ENCODE data around the gene OAS1. TPM values are rescaled to one million over a fixed set of nuclear protein-coding genes. Genes with fewer than 3 reads are reported as not detected.

The OAS1 gene
- total RNA-seq, 1 donor from 2014 or later = not detected

- no peak for DNase-seq (ENCODE audit: low read depth, low spot score)
- Mint-ChIP-seq H3K4me3 (no peak overlapping the region), H3K9me3 (no peaks in the 10 kb centered on the region), H3K27ac (ENCODE audit: unreplicated experiment) (no peak overlapping the region), H3K27me3 (ENCODE audit: low read depth) (peaks cover 78% of the 10 kb centered on the region), H3K4me1 (no peaks in the 10 kb centered on the region), H3K36me3 (ENCODE audit: low read depth) (no peaks in the 10 kb centered on the region)
- TF ChIP-seq, protein P1, sequence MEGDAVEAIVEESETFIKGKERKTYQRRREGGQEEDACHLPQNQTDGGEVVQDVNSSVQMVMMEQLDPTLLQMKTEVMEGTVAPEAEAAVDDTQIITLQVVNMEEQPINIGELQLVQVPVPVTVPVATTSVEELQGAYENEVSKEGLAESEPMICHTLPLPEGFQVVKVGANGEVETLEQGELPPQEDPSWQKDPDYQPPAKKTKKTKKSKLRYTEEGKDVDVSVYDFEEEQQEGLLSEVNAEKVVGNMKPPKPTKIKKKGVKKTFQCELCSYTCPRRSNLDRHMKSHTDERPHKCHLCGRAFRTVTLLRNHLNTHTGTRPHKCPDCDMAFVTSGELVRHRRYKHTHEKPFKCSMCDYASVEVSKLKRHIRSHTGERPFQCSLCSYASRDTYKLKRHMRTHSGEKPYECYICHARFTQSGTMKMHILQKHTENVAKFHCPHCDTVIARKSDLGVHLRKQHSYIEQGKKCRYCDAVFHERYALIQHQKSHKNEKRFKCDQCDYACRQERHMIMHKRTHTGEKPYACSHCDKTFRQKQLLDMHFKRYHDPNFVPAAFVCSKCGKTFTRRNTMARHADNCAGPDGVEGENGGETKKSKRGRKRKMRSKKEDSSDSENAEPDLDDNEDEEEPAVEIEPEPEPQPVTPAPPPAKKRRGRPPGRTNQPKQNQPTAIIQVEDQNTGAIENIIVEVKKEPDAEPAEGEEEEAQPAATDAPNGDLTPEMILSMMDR (conservative IDR thresholded peaks at IDR 0.05) = no peak
These were observed 30.3 kb upstream of the OAS1 start for GRCh38 chr12:112876506-112876905.

- DNase-seq (ENCODE audit: low read depth, low spot score) = no peak
- no peak overlapping the region for H3K4me3 Mint-ChIP-seq
- H3K9me3 Mint-ChIP-seq = no peaks in the 10 kb centered on the region
- H3K4me1 Mint-ChIP-seq = no peaks in the 10 kb centered on the region
- no peaks in the 10 kb centered on the region for H3K36me3 Mint-ChIP-seq (ENCODE audit: low read depth)
- no peak overlapping the region for H3K27ac Mint-ChIP-seq (ENCODE audit: unreplicated experiment)
- peaks cover 79% of the 10 kb centered on the region for H3K27me3 Mint-ChIP-seq (ENCODE audit: low read depth)
- TF ChIP-seq, protein P1 (conservative IDR thresholded peaks at IDR 0.05) = no peak
These were observed 29.8 kb upstream of the OAS1 start for GRCh38 chr12:112877006-112877405.

DNA sequence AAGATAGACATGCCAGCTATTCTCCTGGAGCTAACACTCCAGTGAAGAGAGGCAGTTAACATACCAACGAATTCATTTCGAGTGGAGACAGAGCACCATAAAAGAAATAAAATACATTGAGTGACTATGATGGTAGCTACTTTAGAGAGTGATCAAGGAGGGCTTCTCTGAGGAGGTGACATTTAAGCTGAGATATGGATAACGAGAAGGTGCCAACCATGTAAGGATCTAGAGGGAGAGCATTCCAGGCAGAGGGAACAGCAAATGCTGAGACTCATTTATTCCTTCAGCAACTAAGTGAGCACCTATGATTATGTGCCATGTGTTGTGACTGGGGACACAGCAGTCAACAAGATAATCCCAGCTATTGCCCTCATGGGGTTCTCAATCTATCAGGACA lies 28.3 kb upstream of the OAS1 start:
- H3K27ac Mint-ChIP-seq (ENCODE audit: unreplicated experiment) = no peak overlapping the region
- no peaks in the 10 kb centered on the region for H3K4me1 Mint-ChIP-seq
- H3K4me3 Mint-ChIP-seq = no peak overlapping the region
- H3K9me3 Mint-ChIP-seq = no peaks in the 10 kb centered on the region
- no peak for DNase-seq (ENCODE audit: low read depth, low spot score)
- no peaks in the 10 kb centered on the region for H3K36me3 Mint-ChIP-seq (ENCODE audit: low read depth)
- peaks cover 79% of the 10 kb centered on the region for H3K27me3 Mint-ChIP-seq (ENCODE audit: low read depth)
- TF ChIP-seq, protein P1 (conservative IDR thresholded peaks at IDR 0.05) = no peak

- H3K27me3 Mint-ChIP-seq (ENCODE audit: low read depth) = peaks cover 77% of the 10 kb centered on the region
- no peak overlapping the region for H3K4me3 Mint-ChIP-seq
- H3K27ac Mint-ChIP-seq (ENCODE audit: unreplicated experiment) = no peak overlapping the region
- H3K36me3 Mint-ChIP-seq (ENCODE audit: low read depth) = no peaks in the 10 kb centered on the region
- DNase-seq (ENCODE audit: low read depth, low spot score) = no peak
- TF ChIP-seq, protein P1 (conservative IDR thresholded peaks at IDR 0.05) = no peak
- no peaks in the 10 kb centered on the region for H3K4me1 Mint-ChIP-seq
- no peaks in the 10 kb centered on the region for H3K9me3 Mint-ChIP-seq
These were observed 27.5 kb upstream of the OAS1 start for GRCh38 chr12:112879191-112879705.

GRCh38 chr12:112881602-112882001 lies 25.2 kb upstream of the OAS1 start:
- Mint-ChIP-seq H3K27me3 (ENCODE audit: low read depth) (peaks cover 69% of the 10 kb centered on the region), H3K4me1 (no peaks in the 10 kb centered on the region), H3K27ac (ENCODE audit: unreplicated experiment) (no peak overlapping the region), H3K4me3 (no peak overlapping the region), H3K9me3 (peaks cover 2% of the 10 kb centered on the region), H3K36me3 (ENCODE audit: low read depth) (no peaks in the 10 kb centered on the region)
- TF ChIP-seq, protein P1 (conservative IDR thresholded peaks at IDR 0.05) = no peak
- DNase-seq (ENCODE audit: low read depth, low spot score) = no peak
